Tibial nerve (tissue), 4 donors: ENCODE data around the gene DDX25. TPM values are rescaled to one million over a fixed set of nuclear protein-coding genes. Genes with fewer than 3 reads are reported as not detected.

Source experiments
- DNase-seq, 2 donors: peaks; one replicate each; pipeline ENCODE4 v3.0.0-alpha.2; 2019; ENCODE audit warnings: low spot score in 2 of 2
- H3K27ac ChIP-seq, 4 donors: fragments of 200-600 bp; sonication (generic) in 3 of 4; one replicate each; pipeline ENCODE4 v1.5.1; 2017 to 2019; ENCODE audit warnings: mild to moderate bottlenecking in 1 of 4
- H3K27me3 ChIP-seq, 2 donors: fragments of 200-600 bp; sonication (generic) in 1 of 2; one replicate each; pipeline versions ENCODE4 v1.5.1 to v1.6.0; 2017 to 2019
- H3K36me3 ChIP-seq, 3 donors: fragments of 200-600 bp; sonication (generic); one replicate each; pipeline ENCODE4 v1.5.1; 2018 to 2019
- H3K4me1 ChIP-seq, 4 donors: fragments of 200-600 bp; sonication (generic) in 3 of 4; one replicate each; pipeline ENCODE4 v1.5.1; 2017 to 2019
- H3K4me3 ChIP-seq, 4 donors: fragments of 200-600 bp; sonication (generic) in 3 of 4; one replicate each; pipeline ENCODE4 v1.5.1; 2017 to 2019; ENCODE audit warnings: mild to moderate bottlenecking in 1 of 4, moderate library complexity in 1 of 4
- H3K9me3 ChIP-seq, 4 donors: fragments of 200-600 bp; sonication (generic) in 3 of 4; one replicate each; pipeline ENCODE4 v1.5.1; 2017 to 2019
- CTCF ChIP-seq, 5 experiments: fragments of 200-600 bp in 3 of 5; fragments of 450-650 bp in 2 of 5; sonication (generic) in 3 of 5; IDR thresholded peaks; one replicate each; pipeline ENCODE4 v1.5.1; 2016 to 2019; ENCODE audit warnings: antibody characterized with exemption in 5 of 5, mild to moderate bottlenecking in 3 of 5, moderate library complexity in 2 of 5
- EP300 ChIP-seq, 2 donors: sonication (generic); formaldehyde crosslinking; IDR thresholded peaks; one replicate each; pipeline ENCODE4 v1.6.1; 2017; ENCODE audit warnings: antibody characterized with exemption in 2 of 2, mild to moderate bottlenecking in 1 of 2
- POLR2A ChIP-seq, 2 donors: fragments of 450-650 bp; IDR thresholded peaks; one replicate each; pipeline ENCODE4 v1.6.1; 2017; ENCODE audit warnings: antibody characterized with exemption in 2 of 2, mild to moderate bottlenecking in 2 of 2, moderate library complexity in 2 of 2
- WGBS, 2 donors: methylation state at CpG; one replicate each; pipeline ENCODE4 v1.1.5; 2018; 5-methylcytosine and 5-hydroxymethylcytosine counted together
- total RNA-seq, 4 donors: library from RNA; depleted of rRNA; stranded (reverse); fragments of >200 nt; gene quantifications; one replicate each; pipeline ENCODE4 v1.1.0, GENCODE V29; 2016

Gene DDX25
- total RNA-seq, 4 donors from 2014 or later: 0.30 TPM; not detected in 3

DNA sequence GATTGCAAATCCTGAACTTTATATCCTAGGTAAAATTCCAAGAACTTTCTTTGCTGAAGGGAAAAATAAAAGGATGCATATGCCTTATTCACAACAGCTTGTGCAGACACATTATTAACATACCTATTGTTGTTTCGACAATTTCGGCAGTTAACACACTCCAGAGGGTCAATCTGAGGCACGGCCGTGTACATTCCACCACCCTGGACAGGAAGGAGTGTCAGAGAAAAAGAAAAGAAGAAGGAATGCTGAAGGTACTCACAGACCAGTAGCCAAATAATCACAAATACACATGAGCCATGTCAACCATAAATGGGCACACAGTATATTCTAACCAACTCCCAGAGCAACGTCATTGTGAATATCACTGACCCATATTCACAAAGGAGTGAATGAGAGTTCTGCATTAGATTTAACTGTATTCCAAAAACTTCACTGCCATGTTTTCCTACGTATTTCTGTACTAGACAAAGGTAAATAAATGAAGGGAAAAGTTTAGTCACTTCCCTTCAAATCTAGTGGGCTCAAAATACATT lies 73.9 kb downstream of the DDX25 start:
- 51 to 55% methylated on average over 6 of the region's 6 CpGs for WGBS, 2 donors
- no peak for DNase-seq
- TF ChIP-seq CTCF (IDR thresholded peaks at IDR 0.05): no peak
- TF ChIP-seq POLR2A (IDR thresholded peaks at IDR 0.05): no peak
- TF ChIP-seq EP300 (IDR thresholded peaks at IDR 0.05): no peak
- H3K27ac ChIP-seq: no peak overlapping the region
- H3K36me3 ChIP-seq: peaks cover 0 to 15% (median 0%) of the 10 kb centered on the region in 3 donors
- H3K4me1 ChIP-seq: peaks cover 0 to 16% (median 2%) of the 10 kb centered on the region in 4 donors
- H3K9me3 ChIP-seq: no peaks in the 10 kb centered on the region
- H3K27me3 ChIP-seq: no peaks in the 10 kb centered on the region
- H3K4me3 ChIP-seq: no peak overlapping the region

Other genes with a start within 250 kb of the DDX25 start
- not detected for gene ACRV1, start 223.7 kb upstream of the DDX25 start, total RNA-seq
- not detected for gene PATE1, start 158.2 kb upstream of the DDX25 start, total RNA-seq
- gene PATE2, start 125.7 kb upstream of the DDX25 start, total RNA-seq: not detected
- not detected for gene PATE3, start 116.4 kb upstream of the DDX25 start, total RNA-seq
- gene PATE4, start 71.2 kb upstream of the DDX25 start, total RNA-seq: not detected
- gene HYLS1, start 16.8 kb upstream of the DDX25 start, total RNA-seq: 1 to 10 TPM in 2 of 4 donors, under 1 TPM in 2; 0.59 to 2.5 (median 1.3) TPM
- gene PUS3, start 1.3 kb upstream of the DDX25 start, total RNA-seq: 1 to 10 TPM; 3.3 to 6.6 (median 5.2) TPM
- gene VSIG10L2, start 41.5 kb downstream of the DDX25 start, total RNA-seq: not detected
- gene CDON, start 158.4 kb downstream of the DDX25 start, total RNA-seq: 10 to 100 TPM; 14.4 to 25.9 (median 15.3) TPM